ENCODE results near the gene MED16.

Gene MED16

GRCh38 chr19:892894-893689, at the start of gene MED16, which contains the start of gene RNU6-9:
Gene MED16 (minus strand): TSS chr19:893187. CDS start chr19:891131, 2,056 bp downstream.
Gene RNU6-9 (plus strand): TSS chr19:893484.
- peak; percentile 96 for DNase-seq (ENCODE audit: low read depth)

GRCh38 chr19:942133-942645, 49.2 kb upstream of the MED16 start:
- no peak for DNase-seq (ENCODE audit: low read depth)

- no peak for DNase-seq (ENCODE audit: low read depth)
Observed at GRCh38 chr19:941292-942132, 48.5 kb upstream of the MED16 start.

GRCh38 chr19:940591-941291, 47.8 kb upstream of the MED16 start:
- no peak for DNase-seq (ENCODE audit: low read depth)

- DNase-seq (ENCODE audit: low read depth), result no peak
Observed at GRCh38 chr19:939922-940321, 46.9 kb upstream of the MED16 start.

- DNase-seq (ENCODE audit: low read depth), result no peak
Observed at GRCh38 chr19:939439-939838, 46.5 kb upstream of the MED16 start.

- no peak for DNase-seq (ENCODE audit: low read depth)
Observed at GRCh38 chr19:938233-938923, 45.4 kb upstream of the MED16 start.

- no peak for DNase-seq (ENCODE audit: low read depth)
Observed at GRCh38 chr19:937259-937694, 44.3 kb upstream of the MED16 start.

GRCh38 chr19:936175-936546, 43.2 kb upstream of the MED16 start:
- DNase-seq (ENCODE audit: low read depth), result no peak

- DNase-seq (ENCODE audit: low read depth), result no peak
Observed at GRCh38 chr19:934865-935479, 42.0 kb upstream of the MED16 start.

GRCh38 chr19:934197-934840, 41.3 kb upstream of the MED16 start:
- no peak for DNase-seq (ENCODE audit: low read depth)

- DNase-seq (ENCODE audit: low read depth), result no peak
Observed at GRCh38 chr19:933553-933882, 40.5 kb upstream of the MED16 start.

- peak; percentile 95 for DNase-seq (ENCODE audit: low read depth)
Observed at GRCh38 chr19:932648-933552, 39.9 kb upstream of the MED16 start.

- no peak for DNase-seq (ENCODE audit: low read depth)
Observed at GRCh38 chr19:931860-932647, 39.1 kb upstream of the MED16 start.

- DNase-seq (ENCODE audit: low read depth), result no peak
Observed at GRCh38 chr19:929891-930258, 36.9 kb upstream of the MED16 start.

- DNase-seq (ENCODE audit: low read depth), result no peak
Observed at GRCh38 chr19:929203-929890, 36.4 kb upstream of the MED16 start.

- DNase-seq (ENCODE audit: low read depth), result no peak
Observed at GRCh38 chr19:928471-929202, 35.6 kb upstream of the MED16 start.
